ENCODE data around the gene DLG2.

DNA sequence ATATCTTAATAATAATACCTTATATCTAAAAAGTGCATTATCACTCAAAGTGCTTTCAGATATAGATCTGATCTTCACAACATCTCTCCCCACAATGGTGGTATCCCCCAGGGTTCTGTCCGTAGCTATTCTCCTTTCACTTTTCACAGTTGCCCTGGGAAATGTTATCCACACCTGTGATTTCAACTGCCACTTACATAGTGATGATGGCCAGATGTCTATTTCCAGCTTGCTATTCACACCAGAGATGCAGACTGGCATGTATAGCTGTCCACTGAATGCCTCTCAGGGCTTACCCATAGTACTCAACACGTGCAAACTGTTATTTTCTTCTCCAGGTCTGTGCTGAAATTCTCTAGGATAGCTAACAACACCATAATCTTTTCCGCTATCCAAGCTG lies 724.7 kb downstream of the DLG2 start:
- TF ChIP-seq, protein P1, sequence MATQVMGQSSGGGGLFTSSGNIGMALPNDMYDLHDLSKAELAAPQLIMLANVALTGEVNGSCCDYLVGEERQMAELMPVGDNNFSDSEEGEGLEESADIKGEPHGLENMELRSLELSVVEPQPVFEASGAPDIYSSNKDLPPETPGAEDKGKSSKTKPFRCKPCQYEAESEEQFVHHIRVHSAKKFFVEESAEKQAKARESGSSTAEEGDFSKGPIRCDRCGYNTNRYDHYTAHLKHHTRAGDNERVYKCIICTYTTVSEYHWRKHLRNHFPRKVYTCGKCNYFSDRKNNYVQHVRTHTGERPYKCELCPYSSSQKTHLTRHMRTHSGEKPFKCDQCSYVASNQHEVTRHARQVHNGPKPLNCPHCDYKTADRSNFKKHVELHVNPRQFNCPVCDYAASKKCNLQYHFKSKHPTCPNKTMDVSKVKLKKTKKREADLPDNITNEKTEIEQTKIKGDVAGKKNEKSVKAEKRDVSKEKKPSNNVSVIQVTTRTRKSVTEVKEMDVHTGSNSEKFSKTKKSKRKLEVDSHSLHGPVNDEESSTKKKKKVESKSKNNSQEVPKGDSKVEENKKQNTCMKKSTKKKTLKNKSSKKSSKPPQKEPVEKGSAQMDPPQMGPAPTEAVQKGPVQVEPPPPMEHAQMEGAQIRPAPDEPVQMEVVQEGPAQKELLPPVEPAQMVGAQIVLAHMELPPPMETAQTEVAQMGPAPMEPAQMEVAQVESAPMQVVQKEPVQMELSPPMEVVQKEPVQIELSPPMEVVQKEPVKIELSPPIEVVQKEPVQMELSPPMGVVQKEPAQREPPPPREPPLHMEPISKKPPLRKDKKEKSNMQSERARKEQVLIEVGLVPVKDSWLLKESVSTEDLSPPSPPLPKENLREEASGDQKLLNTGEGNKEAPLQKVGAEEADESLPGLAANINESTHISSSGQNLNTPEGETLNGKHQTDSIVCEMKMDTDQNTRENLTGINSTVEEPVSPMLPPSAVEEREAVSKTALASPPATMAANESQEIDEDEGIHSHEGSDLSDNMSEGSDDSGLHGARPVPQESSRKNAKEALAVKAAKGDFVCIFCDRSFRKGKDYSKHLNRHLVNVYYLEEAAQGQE (IDR thresholded peaks at IDR 0.05; ENCODE audit: insufficient read depth in 1 of 2, low read depth in 2 of 2, low read length in 2 of 2), result no peak
- TF ChIP-seq SIN3A (IDR thresholded peaks at IDR 0.05; ENCODE audit: borderline replicate concordance, insufficient read depth, low read length), result no peak
- TF ChIP-seq POLR2AphosphoS5 (IDR thresholded peaks at IDR 0.05; ENCODE audit: low read depth, low read length), result no peak
- TF ChIP-seq FOXP2 (optimal IDR thresholded peaks at IDR 0.05; ENCODE audit: borderline replicate concordance, extremely low read depth, extremely low read length, insufficient read depth), result no peak
- TF ChIP-seq TAF1 (IDR thresholded peaks at IDR 0.05; ENCODE audit: borderline replicate concordance, insufficient read depth, low read length), result no peak
